Stimulated activated CD8-positive, alpha-beta memory T cell treated with anti-CD3 and anti-CD28 coated beads, Interleukin-4, amount 100 ng/mL, for 4 hours (primary cell): ENCODE results near the gene CTNNBIP1.
"Not testable (repeated sequence)": the region's sequence is repeated elsewhere in the genome, so short reads cannot be mapped to it uniquely, and the experiment has no call there.

Experiments used
- DNase-seq, 2 donors: peaks; one replicate each; pipeline ENCODE4 v3.0.0-alpha.2; 2020; ENCODE audit warnings: low read depth in 2 of 2, low spot score in 1 of 2

The CTNNBIP1 gene, protein sequence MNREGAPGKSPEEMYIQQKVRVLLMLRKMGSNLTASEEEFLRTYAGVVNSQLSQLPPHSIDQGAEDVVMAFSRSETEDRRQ

GRCh38 chr1:9910076-9910422 lies at the start of gene CTNNBIP1:
Gene CTNNBIP1 (minus strand): TSS chr1:9910269. CDS start chr1:9872064, 38,205 bp downstream.
- DNase-seq: no peak

DNA sequence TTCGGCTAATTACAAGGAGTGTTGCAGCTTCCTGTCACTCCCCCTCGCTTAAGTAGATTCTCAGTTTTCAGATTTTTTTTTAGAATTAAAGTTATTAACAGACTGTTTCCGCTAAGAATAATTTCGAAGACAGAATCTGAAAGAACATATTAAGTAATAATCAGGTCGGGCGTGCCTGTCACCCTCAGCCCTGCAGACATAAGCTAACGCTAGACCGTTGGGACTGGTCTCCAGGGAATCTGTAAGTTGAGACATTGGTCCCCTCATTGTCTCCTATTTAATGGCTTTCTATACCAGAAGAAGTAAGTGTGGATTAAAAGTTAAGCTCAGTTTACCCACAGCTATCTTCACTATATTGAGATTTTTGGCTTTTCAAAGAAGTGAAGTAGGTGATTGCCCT lies 47.7 kb upstream of the CTNNBIP1 start:
- no peak for DNase-seq

DNA sequence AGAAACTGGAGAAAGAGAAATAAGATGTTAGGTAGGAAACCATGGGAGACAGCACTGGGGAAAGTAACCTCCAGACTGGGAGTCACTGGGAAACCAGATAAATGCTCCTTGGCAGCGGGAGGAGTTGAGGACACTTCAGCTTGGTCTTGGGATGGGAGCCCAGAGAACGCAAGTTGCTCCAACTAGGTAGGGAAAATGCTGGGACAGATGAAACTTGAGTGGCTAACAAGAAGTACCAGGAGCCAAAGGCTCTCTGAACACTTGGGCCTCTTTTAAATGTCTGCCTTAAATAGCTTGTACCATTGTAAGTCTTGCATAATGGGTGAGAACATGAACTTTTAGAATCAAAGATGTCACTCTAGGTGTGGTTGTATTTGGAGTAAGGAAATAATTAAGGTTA lies 36.2 kb upstream of the CTNNBIP1 start:
- DNase-seq: no peak

DNA sequence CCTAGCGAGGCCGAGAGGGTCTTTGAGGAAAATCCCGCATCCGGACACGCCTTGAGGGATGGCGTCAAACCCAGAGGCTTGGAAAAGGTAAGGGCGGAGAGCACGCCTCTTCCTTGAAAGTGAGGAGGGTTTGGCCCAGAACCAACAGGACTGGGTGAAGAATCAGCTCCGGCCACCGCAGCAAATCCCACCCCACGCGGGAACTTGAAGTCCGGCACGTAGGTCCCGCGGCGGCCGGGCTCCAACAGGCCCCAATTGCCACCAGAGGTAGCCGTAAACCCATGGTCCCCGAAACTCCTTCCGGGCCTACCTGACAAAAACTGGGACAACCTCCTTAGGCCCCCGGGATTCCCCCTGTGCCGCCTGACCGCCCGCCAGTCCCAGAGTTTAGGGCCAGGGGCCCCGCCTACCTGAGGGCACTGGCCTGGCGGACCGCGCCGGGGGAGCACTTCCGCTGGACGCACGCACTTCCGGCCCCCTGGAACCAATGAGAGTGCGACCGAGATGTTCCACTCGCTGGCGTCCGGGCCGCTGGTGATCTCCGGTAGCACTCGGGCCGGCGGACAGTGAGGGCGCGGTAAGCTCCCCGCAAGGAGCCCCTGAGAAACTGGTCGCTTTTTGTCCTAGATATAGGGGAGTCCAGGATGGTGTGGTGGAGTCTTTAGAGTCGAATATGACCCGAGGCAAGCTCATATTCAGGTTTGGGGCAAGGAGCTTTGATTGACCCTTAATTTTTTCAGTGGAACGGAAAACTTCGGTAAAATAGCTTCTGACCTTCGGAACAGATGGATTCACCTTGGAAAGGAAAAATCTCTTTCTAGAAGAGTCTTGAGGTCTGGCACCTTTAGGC lies 33.1 kb upstream of the CTNNBIP1 start, which contains the start of the genes LZIC and NMNAT1:
LZIC (minus strand) TSS at position 453 of the 850 bp plus-strand sequence. CDS start 6,772 bp downstream, outside the sequence.
NMNAT1 (plus strand) TSS at position 537 of the 850 bp plus-strand sequence. CDS start 28,599 bp downstream, outside the sequence.
- peak; percentile 72 to 80 for DNase-seq

DNA sequence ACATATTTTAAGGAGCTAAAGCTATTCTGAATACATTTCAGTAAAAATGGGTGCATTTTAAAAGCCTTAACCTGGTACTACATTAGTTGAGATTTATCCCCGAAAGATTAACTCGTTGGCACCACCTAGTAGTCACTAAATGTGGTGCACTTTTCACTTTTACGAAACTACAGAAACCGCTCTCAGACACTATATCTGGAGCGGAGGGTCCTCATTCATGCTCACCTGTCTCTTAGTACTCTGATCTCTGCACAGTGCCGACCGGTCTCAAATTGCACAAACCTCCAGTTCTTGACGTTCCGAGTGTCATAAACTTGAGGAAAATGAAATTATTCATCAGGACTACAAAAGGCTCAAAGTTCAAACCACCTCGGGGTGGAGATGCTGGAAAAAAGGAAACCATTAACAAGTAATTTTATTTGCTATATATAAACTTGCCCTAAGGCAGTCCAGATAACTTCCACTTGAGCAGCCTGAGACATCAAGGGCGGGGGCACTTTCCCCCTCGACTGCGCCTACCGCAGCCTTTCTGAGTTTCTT lies 32.4 kb upstream of the CTNNBIP1 start:
- DNase-seq: no peak

DNA sequence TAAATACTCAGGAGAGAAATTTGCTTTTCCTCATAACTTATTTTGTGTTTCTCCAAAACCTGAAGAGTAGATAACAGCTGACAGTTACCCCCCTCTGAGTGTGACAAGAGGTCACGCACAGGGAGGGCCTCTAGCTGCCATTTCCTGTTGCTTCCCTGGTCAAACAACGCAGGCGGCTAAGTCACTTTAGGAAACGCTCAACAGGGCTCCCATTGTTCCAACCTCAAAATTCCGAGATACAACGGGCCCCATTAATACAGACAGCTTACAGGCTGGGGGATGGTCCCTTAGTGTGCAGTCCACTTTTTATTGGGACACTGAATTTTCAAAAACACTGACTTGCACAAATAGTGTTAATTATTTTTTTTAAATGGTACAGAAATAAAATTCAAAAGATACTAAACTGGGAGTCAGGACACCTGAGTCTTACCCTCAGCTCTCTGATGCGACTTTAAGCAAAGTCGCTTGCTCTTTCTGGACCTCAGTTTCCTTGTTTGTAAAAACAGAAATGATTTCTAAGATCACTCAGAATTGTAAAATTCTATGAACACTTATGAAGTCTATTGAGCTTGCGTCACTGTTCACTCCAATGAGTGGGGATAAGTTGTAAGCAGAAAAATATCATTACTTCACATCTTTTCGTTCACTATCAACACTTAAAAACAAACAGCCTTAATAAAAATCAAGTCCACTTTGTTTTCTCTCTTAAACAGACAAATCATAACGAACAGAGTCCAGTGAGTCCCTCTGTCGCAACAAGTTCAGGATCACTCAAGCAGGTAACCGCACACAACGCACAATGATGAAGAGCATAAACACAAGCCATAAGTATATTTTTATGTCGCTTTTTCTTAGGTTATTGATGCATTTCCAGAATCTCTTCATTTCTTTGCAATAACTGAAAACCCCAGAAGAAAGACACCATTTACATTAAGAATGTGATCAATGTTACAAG lies 19.6 kb upstream of the CTNNBIP1 start:
- DNase-seq: no peak

DNA sequence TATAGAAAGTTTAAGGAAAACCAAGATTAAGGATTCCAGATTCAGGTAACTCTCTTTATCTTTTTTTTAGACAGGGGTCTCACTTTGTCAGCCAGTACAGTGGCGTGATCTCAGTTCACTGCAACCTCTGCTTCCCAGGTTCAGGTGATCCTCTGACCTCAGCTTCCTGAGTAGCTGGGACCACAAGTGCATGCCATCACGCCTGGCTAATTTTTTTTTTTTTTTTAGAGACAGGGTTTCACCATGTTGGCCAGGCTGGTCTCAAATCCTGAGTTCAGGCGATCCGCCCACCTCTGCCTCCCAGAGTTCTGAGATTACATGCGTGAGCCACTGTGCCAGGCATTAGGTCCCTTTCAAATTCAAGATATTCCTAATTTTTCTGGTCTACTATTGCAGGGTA lies 17.2 kb upstream of the CTNNBIP1 start:
- DNase-seq: no peak

DNA sequence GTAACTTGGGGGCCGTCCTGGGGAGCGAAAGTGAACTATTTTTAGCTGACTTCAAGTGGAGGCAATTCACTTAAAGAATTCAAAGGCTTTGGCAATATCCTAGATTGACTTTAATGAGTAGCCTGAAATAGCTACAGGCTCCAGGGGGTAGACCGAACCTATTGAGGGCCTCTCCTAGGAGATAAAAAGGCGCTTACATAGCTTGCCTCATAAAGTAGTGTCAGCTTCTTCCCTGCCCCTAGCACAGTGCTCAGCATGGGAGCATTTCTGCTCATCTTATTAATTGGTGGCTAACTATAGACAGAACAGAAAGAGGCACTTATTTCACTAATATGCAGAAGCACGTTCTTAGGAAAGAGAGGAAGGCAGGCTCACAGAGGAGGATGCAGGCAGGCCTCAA lies 12.3 kb upstream of the CTNNBIP1 start:
- DNase-seq: no peak

- DNase-seq: no peak
Observed at GRCh38 chr1:9920606-9921005, 10.5 kb upstream of the CTNNBIP1 start.

- no peak for DNase-seq
Observed at GRCh38 chr1:9917901-9918300, 7.8 kb upstream of the CTNNBIP1 start.

- DNase-seq: not testable (repeated sequence)
Observed at GRCh38 chr1:9917495-9917894, 7.4 kb upstream of the CTNNBIP1 start.

DNA sequence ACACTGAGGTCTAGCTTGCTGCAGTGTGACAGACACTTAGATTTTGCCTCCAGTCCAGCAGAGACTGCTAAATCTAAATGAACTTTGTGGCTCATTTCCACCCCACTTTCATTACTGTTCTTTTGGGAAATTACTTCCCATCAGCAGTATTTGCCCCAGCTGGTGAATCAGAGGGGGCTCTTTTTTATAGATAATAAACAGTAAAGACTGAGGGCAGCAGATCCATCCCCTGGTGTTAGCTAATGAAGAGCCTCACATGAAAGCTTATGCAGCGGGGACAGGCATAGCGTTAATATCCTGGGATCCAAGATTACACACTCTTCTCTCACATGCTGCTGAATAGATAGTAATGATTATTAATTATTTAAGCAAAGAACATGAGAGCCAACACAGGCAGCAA lies 6.4 kb upstream of the CTNNBIP1 start:
- no peak for DNase-seq

DNA sequence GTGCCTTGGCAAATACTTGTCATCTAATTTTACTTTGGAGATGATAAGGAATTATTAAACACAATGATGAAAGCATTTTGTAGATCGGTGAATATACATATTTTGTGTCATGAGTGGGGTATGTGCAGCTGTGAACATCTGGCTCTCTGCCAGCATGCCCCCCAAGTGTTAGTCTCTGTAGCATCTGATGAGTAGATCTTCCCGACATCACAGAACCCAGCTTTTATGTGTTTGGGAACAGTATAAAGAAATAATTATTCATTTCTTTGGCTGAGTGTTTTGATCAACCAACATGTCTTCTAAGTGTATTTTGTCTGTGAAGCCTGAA lies 4.5 kb upstream of the CTNNBIP1 start:
- DNase-seq: no peak

GRCh38 chr1:9912264-9912936 lies 2.3 kb upstream of the CTNNBIP1 start:
- no peak for DNase-seq

DNA sequence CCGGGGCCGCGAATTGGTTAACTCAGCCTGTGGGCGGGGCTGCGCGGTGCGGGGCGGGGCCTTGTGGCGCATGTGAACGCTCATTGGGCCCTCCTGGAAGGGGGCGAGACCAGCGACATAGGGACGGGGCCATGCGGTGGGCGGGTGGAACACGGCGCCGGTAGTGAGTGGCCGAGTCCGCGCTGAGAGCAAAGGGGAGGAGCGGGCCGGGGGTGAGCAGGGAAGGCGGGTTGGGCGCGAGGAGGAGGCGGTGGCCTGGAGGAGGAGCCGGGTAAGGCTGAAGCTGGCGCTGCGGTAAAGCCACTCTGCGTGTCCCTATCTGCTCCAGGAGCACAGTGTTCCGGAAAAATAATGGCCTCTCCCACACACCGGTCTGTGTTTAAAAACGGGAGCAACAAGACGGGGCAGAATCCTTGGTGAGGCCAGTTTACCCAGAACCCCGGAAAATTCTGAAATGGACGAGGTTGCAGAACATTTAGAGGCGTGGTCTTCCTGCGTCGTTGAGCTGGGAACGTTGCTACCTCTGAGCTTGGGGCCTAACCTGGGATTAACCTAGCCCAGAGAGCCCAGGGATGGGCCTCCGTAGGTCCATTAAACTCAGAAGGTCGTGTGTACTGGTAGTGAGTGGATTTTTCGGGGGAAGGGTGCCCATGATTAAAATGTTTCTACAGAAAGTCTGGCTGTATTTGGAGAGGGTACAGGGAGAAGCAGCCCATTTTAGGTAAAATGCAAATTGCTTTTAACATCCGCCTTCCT lies 532 bp upstream of the CTNNBIP1 start:
- DNase-seq: peak; percentile 100

DNA sequence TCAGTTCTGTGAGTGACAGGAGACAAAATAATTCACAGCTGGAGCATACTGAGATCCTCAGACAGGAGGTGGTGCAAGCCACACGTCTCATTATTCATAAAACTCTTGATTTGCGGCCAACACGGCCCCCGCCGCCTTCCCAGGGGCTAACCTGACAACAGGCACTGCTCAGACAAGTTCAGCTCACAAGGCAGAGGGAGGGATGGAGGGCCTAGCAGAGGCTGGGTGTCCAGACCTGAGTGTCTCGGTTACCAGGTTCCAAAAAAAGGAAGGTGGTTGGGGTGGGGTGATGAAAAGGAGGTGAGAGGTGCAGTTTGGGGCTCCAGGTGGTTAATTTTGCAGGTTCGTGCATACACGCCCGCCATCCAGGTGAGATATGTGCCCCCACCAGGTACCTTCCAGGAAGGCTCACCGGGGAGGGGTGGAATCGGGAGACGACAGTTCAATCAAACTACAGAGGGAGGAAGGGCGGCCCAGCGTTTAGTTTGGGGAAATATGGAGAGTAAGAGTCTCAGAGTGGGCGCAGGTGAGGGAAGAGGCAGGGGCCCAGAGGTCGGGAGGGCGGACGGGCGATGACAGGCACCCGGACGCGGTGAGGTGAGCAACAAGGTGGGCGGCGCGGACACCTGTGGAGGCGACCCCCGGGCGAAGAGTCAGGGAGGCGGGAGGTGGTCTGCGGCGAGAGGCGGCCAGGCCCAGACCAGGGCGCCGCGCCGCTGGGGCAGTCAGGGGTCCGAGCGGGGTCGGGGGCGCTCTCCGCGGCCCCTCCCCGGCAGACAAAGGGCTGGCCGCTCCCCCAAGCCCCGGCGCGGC lies 629 bp downstream of the CTNNBIP1 start:
- DNase-seq: no peak

DNA sequence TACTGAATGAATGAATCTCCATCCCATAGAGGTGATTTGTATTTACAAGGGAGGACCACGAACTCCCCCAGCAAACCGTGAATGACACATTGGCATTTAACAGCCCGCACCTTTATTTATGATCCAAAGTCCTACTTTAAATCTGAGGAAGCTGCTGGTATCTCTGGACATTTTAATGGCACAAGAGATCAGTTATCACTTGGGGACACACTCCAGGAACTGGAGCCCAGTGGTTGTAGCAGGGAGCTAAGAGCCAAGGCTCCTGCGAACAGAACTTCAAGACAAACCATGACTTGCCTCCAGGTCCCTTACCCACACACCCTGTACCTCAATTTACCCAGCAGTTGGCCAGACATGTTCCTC lies 1.2 kb downstream of the CTNNBIP1 start:
- no peak for DNase-seq

- DNase-seq: no peak
Observed at GRCh38 chr1:9907441-9907840, 2.6 kb downstream of the CTNNBIP1 start.

DNA sequence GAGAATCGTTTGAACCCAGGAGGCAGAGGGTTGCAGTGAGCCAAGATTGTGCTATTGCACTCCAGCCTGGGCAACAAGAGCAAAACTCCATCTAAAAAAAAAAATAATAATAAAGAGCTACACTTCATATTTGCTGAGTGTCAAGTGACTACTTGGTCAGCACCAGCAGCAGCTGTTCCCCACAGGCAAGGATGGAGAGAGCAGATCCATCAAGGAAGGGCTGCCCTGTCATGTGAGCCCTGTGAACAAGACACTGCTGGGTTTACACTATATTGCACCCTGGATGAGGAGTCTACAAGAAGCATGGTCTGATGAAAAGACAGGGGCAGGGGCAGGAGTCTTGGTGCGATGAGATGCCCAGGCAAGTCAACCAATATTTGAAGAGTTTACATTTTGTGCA lies 3.6 kb downstream of the CTNNBIP1 start:
- no peak for DNase-seq
